GM23248 (cell line): Measurements from ENCODE around the gene SLC5A8. TPM values are rescaled to one million over a fixed set of nuclear protein-coding genes. Genes with fewer than 3 reads are reported as not detected.
A peak's percentile ranks its signal among the peaks of the same experiment; 100 is the strongest.

ENCODE experiments used
- DNase-seq: peaks from one replicate; pipeline ENCODE4 v3.0.0-alpha.2; 2015
- H2AFZ ChIP-seq: fragments of 200-600 bp; sonication (generic); 2 replicates; pipeline ENCODE4 v1.6.1; 2016; ENCODE audit warnings: antibody characterized with exemption
- H3F3A ChIP-seq: fragments of 200-600 bp; sonication (generic); 2 replicates; pipeline ENCODE4 v1.6.1; 2016; ENCODE audit warnings: mild to moderate bottlenecking, antibody characterized with exemption, mixed run types; ENCODE audit not compliant: insufficient read depth
- H3K27ac ChIP-seq: fragments of 200-600 bp; sonication (generic); 2 replicates; pipeline ENCODE4 v1.5.1; 2016; ENCODE audit warnings: mild to moderate bottlenecking
- H3K27me3 ChIP-seq: fragments of 200-600 bp; sonication (generic); replicated peaks from 2 replicates; pipeline ENCODE4 v1.6.1; 2016; ENCODE audit warnings: mild to moderate bottlenecking; ENCODE audit not compliant: insufficient read depth
- H3K36me3 ChIP-seq: fragments of 200-600 bp; sonication (generic); 2 replicates; pipeline ENCODE4 v1.6.1; 2016; ENCODE audit warnings: low read depth, mild to moderate bottlenecking
- H3K4me1 ChIP-seq: fragments of 200-600 bp; sonication (generic); 2 replicates; pipeline ENCODE4 v1.6.1; 2016; ENCODE audit warnings: mild to moderate bottlenecking; ENCODE audit not compliant: insufficient read depth
- H3K4me2 ChIP-seq: fragments of 200-600 bp; sonication (generic); one replicate; pipeline ENCODE4 v1.6.1; 2016; ENCODE audit warnings: mild to moderate bottlenecking; ENCODE audit not compliant: unreplicated experiment
- H3K4me3 ChIP-seq: fragments of 200-600 bp; sonication (generic); 2 replicates; pipeline ENCODE4 v1.5.1; 2016; ENCODE audit warnings: mild to moderate bottlenecking
- H3K79me2 ChIP-seq: fragments of 200-600 bp; sonication (generic); 2 replicates; pipeline ENCODE4 v1.6.1; 2016; ENCODE audit warnings: mild to moderate bottlenecking; ENCODE audit not compliant: insufficient read depth
- H3K9ac ChIP-seq: fragments of 200-600 bp; sonication (generic); 2 replicates; pipeline ENCODE4 v1.6.1; 2016; ENCODE audit warnings: mild to moderate bottlenecking
- H3K9me2 ChIP-seq: fragments of 200-600 bp; sonication (generic); 2 replicates; pipeline ENCODE4 v1.6.1; 2016; ENCODE audit warnings: mixed run types, mild to moderate bottlenecking, moderate library complexity; ENCODE audit not compliant: insufficient read depth
- H3K9me3 ChIP-seq: fragments of 200-600 bp; sonication (generic); one replicate; pipeline ENCODE4 v1.6.1; 2017; ENCODE audit warnings: low read depth
- H4K20me1 ChIP-seq: fragments of 200-600 bp; sonication (generic); 2 replicates; pipeline ENCODE4 v1.6.0; 2016; ENCODE audit not compliant: insufficient read depth
- EZH2 ChIP-seq: fragments of 200-600 bp; sonication (generic); IDR thresholded peaks from 2 replicates; pipeline ENCODE4 v1.6.1; 2018; ENCODE audit warnings: antibody characterized with exemption, mild to moderate bottlenecking; ENCODE audit not compliant: insufficient read depth, poor library complexity, severe bottlenecking
- EZH2phosphoT487 ChIP-seq: fragments of 200-600 bp; sonication (generic); IDR thresholded peaks from 2 replicates; pipeline ENCODE4 v1.6.1; 2018; ENCODE audit warnings: antibody characterized with exemption, moderate library complexity, mild to moderate bottlenecking, low read depth; ENCODE audit not compliant: insufficient read depth
- WGBS, 2 experiments: methylation state at CpG; one replicate each; pipeline ENCODE4 v1.1.6; 2015 to 2017; ENCODE audit warnings: low lambda C conversion rate in 2 of 2, low coverage in 1 of 2; ENCODE audit errors: missing lambda C conversion rate in 2 of 2; 5-methylcytosine and 5-hydroxymethylcytosine counted together
- in situ Hi-C: fragments of 300-500 bp; cut with MboI; formaldehyde crosslinking; loops from 2 replicates; pipeline ENCODE4 v1.15.0; 2020
- polyA plus RNA-seq: library from polyadenylated mRNA; unstranded; fragments of >200 nt; fragmentation: Nextera tagmentation; extraction: Ambion mirVana; gene quantifications from 2 replicates; pipeline ENCODE4 v1.2.1, GENCODE V29; 2016
- total RNA-seq: library from RNA; depleted of rRNA; stranded (reverse); fragments of >200 nt; shearing (Covaris generic); gene quantifications from 2 replicates; pipeline ENCODE4 v1.2.3, GENCODE V29; 2014; rRNA removed

SLC5A8 gene
- total RNA-seq (not detected in 2 replicates), polyA plus RNA-seq (not detected in 2 replicates)

GRCh38 chr12:101209319-101210302, at the start of gene SLC5A8:
SLC5A8 (minus strand) TSS chr12:101210238; CDS start chr12:101209848, 390 bp downstream.
- no peaks in the 10 kb centered on the region for H4K20me1 ChIP-seq
- in situ Hi-C loops, result no loop called here
- no peak within 1 kb of the TSS for H3K9ac ChIP-seq
- no peaks in the 10 kb centered on the region for H3K9me3 ChIP-seq
- H3K27ac ChIP-seq, result no peak within 1 kb of the TSS
- no peak within 1 kb of the TSS for H3K4me2 ChIP-seq
- no peak within 1 kb of the TSS for H2AFZ ChIP-seq
- H3K4me3 ChIP-seq, result peak within 1 kb of the TSS; percentile 48; the same call in 1 of the 2 replicates
- WGBS, 2 experiments, result 14 to 16% methylated on average over 59 to 78 of the region's 80 CpGs
- H3F3A ChIP-seq, result no peaks in the 10 kb centered on the region
- H3K9me2 ChIP-seq, result no peaks in the 10 kb centered on the region
- no peaks in the 10 kb centered on the region for H3K36me3 ChIP-seq
- H3K79me2 ChIP-seq, result no peaks in the 10 kb centered on the region
- H3K4me1 ChIP-seq, result no peaks in the 10 kb centered on the region
- peaks cover 38% of the 10 kb centered on the region for H3K27me3 ChIP-seq
- TF ChIP-seq EZH2phosphoT487, result no peak
- TF ChIP-seq EZH2, result no peak
- peak; percentile 8 for DNase-seq

GRCh38 chr12:101257357-101257756, 47.3 kb upstream of the SLC5A8 start:
- in situ Hi-C loops, result no loop called here
- no peaks in the 10 kb centered on the region for H3K4me1 ChIP-seq
- no peaks in the 10 kb centered on the region for H3K36me3 ChIP-seq
- H3F3A ChIP-seq, result no peaks in the 10 kb centered on the region
- no peak for DNase-seq
- no peak overlapping the region for H3K4me2 ChIP-seq
- no peak overlapping the region for H3K27ac ChIP-seq
- no peak overlapping the region for H3K4me3 ChIP-seq
- H4K20me1 ChIP-seq, result no peaks in the 10 kb centered on the region
- no peaks in the 10 kb centered on the region for H3K9me2 ChIP-seq
- H3K27me3 ChIP-seq, result no peaks in the 10 kb centered on the region
- no peak overlapping the region for H2AFZ ChIP-seq
- 56 to 57% methylated on average over 4 of the region's 4 CpGs for WGBS, 2 experiments
- H3K79me2 ChIP-seq, result no peaks in the 10 kb centered on the region
- H3K9me3 ChIP-seq, result no peaks in the 10 kb centered on the region
- TF ChIP-seq EZH2phosphoT487 (no peak), EZH2 (no peak)
- no peak overlapping the region for H3K9ac ChIP-seq

GRCh38 chr12:101256266-101256665, 46.2 kb upstream of the SLC5A8 start:
- H3K9ac ChIP-seq, result no peak overlapping the region
- H3K4me2 ChIP-seq, result no peak overlapping the region
- no peaks in the 10 kb centered on the region for H3K9me2 ChIP-seq
- H3K4me3 ChIP-seq, result no peak overlapping the region
- H3K36me3 ChIP-seq, result no peaks in the 10 kb centered on the region
- no peaks in the 10 kb centered on the region for H3K4me1 ChIP-seq
- peak; percentile 4 for DNase-seq
- H2AFZ ChIP-seq, result no peak overlapping the region
- H3K79me2 ChIP-seq, result no peaks in the 10 kb centered on the region
- no peak for TF ChIP-seq EZH2
- no peak for TF ChIP-seq EZH2phosphoT487
- no peak overlapping the region for H3K27ac ChIP-seq
- no peaks in the 10 kb centered on the region for H4K20me1 ChIP-seq
- WGBS, 2 experiments, result 37% methylated on average over 4 of the region's 4 CpGs
- H3K27me3 ChIP-seq, result no peaks in the 10 kb centered on the region
- no peaks in the 10 kb centered on the region for H3F3A ChIP-seq
- in situ Hi-C loops, result no loop called here
- H3K9me3 ChIP-seq, result no peaks in the 10 kb centered on the region

DNA sequence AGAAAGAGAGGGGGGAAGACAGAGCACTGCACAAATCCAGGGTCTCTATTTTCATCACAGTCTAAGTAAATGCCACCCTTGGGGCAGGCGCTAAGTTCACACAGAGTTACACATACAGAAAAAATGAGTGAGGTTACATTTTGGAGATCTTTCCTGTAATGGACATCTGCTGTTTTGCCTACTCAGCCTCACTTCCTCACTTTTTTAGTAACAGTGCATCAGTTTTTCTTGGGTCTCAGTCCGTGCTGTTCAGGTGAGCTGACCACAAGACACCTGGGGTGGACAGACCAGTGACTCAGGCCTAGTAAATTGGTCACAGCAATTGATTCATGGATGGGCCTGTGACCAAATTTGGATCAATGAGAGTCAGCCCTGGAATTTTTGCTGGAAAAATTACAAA, 33.6 kb upstream of the SLC5A8 start:
- Histone ChIP-seq H3K79me2 (no peaks in the 10 kb centered on the region), H3K9me2 (no peaks in the 10 kb centered on the region), H3K4me2 (no peak overlapping the region), H3K4me1 (no peaks in the 10 kb centered on the region), H3K9me3 (no peaks in the 10 kb centered on the region), H3F3A (no peaks in the 10 kb centered on the region), H3K9ac (no peak overlapping the region), H3K36me3 (no peaks in the 10 kb centered on the region), H2AFZ (no peak overlapping the region), H3K4me3 (no peak overlapping the region), H4K20me1 (no peaks in the 10 kb centered on the region), H3K27ac (no peak overlapping the region), H3K27me3 (no peaks in the 10 kb centered on the region; the same call in 1 of the 2 replicates)
- in situ Hi-C loops, result no loop called here
- DNase-seq, result no peak
- no peak for TF ChIP-seq EZH2phosphoT487
- no peak for TF ChIP-seq EZH2
- 79 to 86% methylated on average over 2 of the region's 2 CpGs for WGBS, 2 experiments
